ENCODE measurements around the gene PCNT.
"Not testable (repeated sequence)": the region's sequence is repeated elsewhere in the genome, so short reads cannot be mapped to it uniquely, and the experiment has no call there.

The PCNT gene

DNA sequence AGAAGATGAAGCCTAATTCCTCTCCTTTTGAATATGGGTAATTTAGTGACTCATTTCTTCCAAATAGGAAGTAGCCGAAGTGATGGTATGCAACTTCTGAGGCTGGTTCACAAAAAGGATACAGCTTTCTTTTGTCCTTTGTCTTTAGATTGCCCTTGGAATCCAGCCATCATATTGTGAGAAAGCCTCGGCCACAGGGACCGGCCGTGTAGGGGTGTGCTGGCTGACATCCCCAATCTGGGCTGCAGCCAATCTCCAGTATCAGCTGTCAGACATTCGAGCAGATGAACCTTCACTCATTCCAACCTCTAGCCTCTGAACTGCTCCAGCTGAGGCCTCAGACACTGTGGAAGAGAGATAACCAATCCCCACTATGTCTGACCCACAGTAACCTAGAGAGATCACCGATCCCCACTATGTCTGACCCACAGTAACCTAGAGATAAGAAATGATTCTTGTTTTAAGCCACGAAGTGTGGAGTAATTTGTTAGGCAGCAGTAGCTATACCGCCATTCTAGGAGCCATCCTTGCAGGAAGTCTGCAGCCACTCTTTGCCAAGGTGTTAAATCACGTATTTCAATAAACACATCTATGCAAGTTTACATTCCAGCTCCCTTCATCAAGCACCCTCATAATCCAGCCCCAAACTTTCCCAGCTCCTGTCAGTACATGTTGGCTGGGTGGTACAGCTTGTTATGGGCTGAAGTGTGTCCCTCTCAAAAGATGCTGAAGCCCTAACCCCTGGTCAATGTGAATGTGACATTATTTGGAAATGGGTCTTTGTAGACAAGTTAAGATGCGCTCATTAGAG, 131.8 kb downstream of the PCNT start:
- no peaks in the 10 kb centered on the region for H3K9me3 ChIP-seq (replicated peaks; ENCODE audit: low read length)
- peaks cover 40% of the 10 kb centered on the region for H3K4me1 ChIP-seq (ENCODE audit: control insufficient read depth, insufficient read depth, low read length)
- H3K36me3 ChIP-seq (ENCODE audit: insufficient read depth, low read length): no peaks in the 10 kb centered on the region
- H3K9ac ChIP-seq (ENCODE audit: low read depth, low read length): no peak overlapping the region
- no peaks in the 10 kb centered on the region for H3K27me3 ChIP-seq (ENCODE audit: control insufficient read depth, insufficient read depth, low read length)
- H3K4me2 ChIP-seq (ENCODE audit: low read length): peak overlapping the region; percentile 52
- H3K4me3 ChIP-seq (ENCODE audit: low read length): no peak overlapping the region

DNA sequence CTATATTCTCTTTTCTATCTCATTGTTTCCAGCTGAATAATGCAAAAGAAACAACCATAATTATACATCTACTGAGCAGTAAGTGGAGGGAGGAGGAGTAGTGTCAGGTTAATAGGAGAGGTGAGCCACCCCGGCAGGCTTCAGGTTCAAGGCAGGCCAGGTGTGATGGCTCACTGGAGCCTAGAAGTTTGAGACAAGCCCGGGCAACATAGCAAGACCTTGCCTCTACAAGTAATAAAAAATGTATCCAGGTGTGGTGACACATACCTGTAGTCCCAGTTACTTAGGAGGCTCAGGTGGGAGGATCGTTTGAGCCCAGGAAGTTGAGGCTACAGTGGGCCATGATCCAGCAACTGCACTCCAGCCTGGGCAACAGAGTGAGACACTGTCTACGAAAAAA, 132.8 kb downstream of the PCNT start:
- H3K9me3 ChIP-seq (replicated peaks; ENCODE audit: low read length): no peaks in the 10 kb centered on the region
- peaks cover 40% of the 10 kb centered on the region for H3K4me1 ChIP-seq (ENCODE audit: control insufficient read depth, insufficient read depth, low read length)
- no peak overlapping the region for H3K4me3 ChIP-seq (ENCODE audit: low read length)
- H3K27me3 ChIP-seq (ENCODE audit: control insufficient read depth, insufficient read depth, low read length): no peaks in the 10 kb centered on the region
- H3K36me3 ChIP-seq (ENCODE audit: insufficient read depth, low read length): no peaks in the 10 kb centered on the region
- no peak overlapping the region for H3K9ac ChIP-seq (ENCODE audit: low read depth, low read length)
- no peak overlapping the region for H3K4me2 ChIP-seq (ENCODE audit: low read length)

DNA sequence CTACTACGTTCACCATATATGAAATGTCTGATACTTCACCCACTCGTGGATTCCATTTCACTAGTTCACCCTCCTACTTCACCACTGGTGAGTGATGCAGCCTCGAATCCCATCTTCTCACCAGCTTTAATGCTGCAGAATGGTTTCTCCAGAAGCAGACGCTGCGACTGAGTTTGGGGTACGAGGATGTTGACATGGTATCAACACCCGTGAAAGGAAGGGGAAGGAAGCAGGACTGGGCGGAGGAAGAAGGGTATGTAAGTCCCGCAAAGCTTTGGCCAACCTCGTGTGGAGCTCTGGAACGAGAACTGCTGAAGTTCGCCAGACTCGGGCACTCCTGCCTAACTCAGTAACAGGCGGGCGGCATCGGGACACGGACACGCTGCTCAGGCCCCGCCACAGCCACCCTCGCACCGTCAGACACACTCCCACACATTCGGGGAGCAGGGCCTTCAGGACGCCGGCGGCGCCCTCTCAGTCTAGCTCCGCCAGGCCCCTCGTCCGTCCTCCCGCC, 133.9 kb downstream of the PCNT start:
- no peaks in the 10 kb centered on the region for H3K9me3 ChIP-seq (replicated peaks; ENCODE audit: low read length)

DNA sequence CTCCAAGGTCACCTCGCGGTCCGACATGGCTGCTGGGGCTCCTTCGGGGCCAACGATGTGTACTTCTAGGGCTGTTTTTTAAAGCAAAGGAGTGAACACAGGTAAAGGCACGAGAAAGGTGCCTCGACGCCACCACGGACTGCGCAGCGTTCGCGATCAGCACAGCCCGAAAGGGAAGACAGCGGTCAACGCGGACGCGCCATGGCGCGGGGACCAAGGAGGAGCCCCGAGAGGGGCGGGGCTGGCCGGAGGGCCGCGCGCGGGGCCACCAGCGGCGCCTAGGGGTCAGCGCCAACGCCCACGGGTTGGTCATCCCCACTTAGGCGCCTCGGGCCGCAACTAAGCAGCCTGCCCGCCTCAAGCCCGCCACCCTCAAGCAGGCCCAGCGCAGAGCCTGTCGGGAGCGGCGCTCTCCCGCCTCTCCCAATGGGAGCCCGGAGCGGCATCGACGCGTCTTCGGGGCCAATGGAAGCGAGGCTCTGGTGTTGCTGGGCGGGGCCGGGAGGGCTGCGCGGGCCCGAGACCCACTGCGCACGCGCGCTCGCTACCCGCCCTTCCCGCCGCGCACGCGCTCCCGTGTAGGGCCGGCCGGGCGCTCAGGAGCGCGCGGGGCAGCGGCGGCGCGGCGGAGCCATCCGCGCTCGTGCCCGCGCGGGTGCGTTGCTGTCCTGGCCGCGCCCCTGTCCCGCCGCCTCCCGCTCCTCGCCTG, 134.5 kb downstream of the PCNT start, which contains the start of gene DIP2A:
TSS of gene DIP2A (plus strand) at position 577 of the 709 bp plus-strand sequence. CDS start 241 bp downstream, outside the sequence.
- H3K27me3 ChIP-seq (ENCODE audit: control insufficient read depth, insufficient read depth, low read length): no peaks in the 10 kb centered on the region
- no peaks in the 10 kb centered on the region for H3K9me3 ChIP-seq (replicated peaks; ENCODE audit: low read length)
- peak within 1 kb of the TSS; percentile 95 for H3K9ac ChIP-seq (ENCODE audit: low read depth, low read length)
- H3K36me3 ChIP-seq (ENCODE audit: insufficient read depth, low read length): peaks cover 5% of the 10 kb centered on the region
- peak within 1 kb of the TSS; percentile 96 for H3K4me2 ChIP-seq (ENCODE audit: low read length)
- peak within 1 kb of the TSS; percentile 95 for H3K4me3 ChIP-seq (ENCODE audit: low read length)
- peaks cover 43% of the 10 kb centered on the region for H3K4me1 ChIP-seq (ENCODE audit: control insufficient read depth, insufficient read depth, low read length)

More for the DNA sequence above, 133.9 kb downstream of the PCNT start:
- Histone ChIP-seq H3K36me3 (ENCODE audit: insufficient read depth, low read length) (no peaks in the 10 kb centered on the region), H3K4me3 (ENCODE audit: low read length) (peak overlapping the region; percentile 90), H3K4me1 (ENCODE audit: control insufficient read depth, insufficient read depth, low read length) (peaks cover 43% of the 10 kb centered on the region), H3K4me2 (ENCODE audit: low read length) (peak overlapping the region; percentile 96), H3K9ac (ENCODE audit: low read depth, low read length) (peak overlapping the region; percentile 95), H3K27me3 (ENCODE audit: control insufficient read depth, insufficient read depth, low read length) (no peaks in the 10 kb centered on the region)

DNA sequence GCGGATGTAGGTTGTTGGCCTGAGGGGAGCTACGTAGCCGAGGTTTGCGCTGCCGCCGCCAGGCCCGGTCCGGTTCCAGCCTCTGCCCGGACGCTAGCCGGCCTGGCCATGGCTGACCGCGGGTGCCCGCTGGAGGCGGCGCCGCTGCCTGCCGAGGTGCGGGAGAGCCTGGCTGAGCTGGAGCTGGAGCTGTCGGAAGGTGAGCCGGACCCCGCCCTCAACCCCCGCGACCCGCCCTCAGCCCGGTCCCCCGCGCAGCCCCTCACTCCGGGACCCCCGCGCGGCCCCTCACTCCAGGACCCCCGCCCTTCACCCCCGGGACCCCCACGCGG, 135.0 kb downstream of the PCNT start:
- H3K4me1 ChIP-seq (ENCODE audit: control insufficient read depth, insufficient read depth, low read length): peaks cover 41% of the 10 kb centered on the region
- no peaks in the 10 kb centered on the region for H3K9me3 ChIP-seq (replicated peaks; ENCODE audit: low read length)
- H3K9ac ChIP-seq (ENCODE audit: low read depth, low read length): peak overlapping the region; percentile 85
- H3K27me3 ChIP-seq (ENCODE audit: control insufficient read depth, insufficient read depth, low read length): no peaks in the 10 kb centered on the region
- H3K36me3 ChIP-seq (ENCODE audit: insufficient read depth, low read length): peaks cover 5% of the 10 kb centered on the region
- peak overlapping the region; percentile 76 for H3K4me2 ChIP-seq (ENCODE audit: low read length)
- peak overlapping the region; percentile 95 for H3K4me3 ChIP-seq (ENCODE audit: low read length)

DNA sequence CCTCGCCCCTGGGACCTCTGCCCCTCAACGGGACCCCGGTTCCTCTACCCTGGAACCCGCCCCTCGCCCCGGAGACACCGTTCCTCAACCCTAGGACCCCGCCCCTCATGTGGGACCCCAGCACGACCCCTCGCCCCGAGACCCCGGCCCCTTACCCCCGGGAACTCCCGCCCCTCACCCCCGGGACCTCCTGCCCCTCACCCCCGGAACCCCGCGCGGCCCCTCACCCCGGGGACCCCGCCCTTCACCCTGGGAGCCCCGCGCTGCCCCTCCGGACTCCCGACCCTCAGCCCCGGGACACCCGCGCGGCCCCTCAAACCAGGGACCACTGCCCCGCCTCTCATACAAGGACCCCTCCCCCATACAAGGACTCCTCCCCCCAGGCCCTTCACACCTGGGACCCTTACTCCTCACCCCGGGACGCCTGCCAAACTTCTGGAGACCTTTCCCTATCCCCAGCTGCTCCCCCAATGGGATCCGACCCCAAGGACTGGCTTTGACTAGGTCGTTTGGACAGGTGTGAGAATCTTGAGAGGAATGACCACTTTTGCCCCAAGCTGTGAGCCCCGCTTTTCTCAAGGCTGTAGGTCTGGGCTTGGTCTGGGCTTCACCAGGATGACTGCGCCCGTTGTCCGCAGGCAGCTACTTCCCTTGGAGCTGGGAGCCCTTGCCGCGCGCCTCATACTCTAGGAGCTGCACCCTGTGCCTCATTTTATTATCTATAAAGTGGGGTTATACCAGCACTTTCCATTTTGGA, 135.6 kb downstream of the PCNT start:
- H3K9me3 ChIP-seq (replicated peaks; ENCODE audit: low read length): no peaks in the 10 kb centered on the region
- no peaks in the 10 kb centered on the region for H3K27me3 ChIP-seq (ENCODE audit: control insufficient read depth, insufficient read depth, low read length)
- H3K4me1 ChIP-seq (ENCODE audit: control insufficient read depth, insufficient read depth, low read length): peaks cover 36% of the 10 kb centered on the region
- peak overlapping the region; percentile 89 for H3K4me2 ChIP-seq (ENCODE audit: low read length)
- H3K4me3 ChIP-seq (ENCODE audit: low read length): peak overlapping the region; percentile 95
- peaks cover 5% of the 10 kb centered on the region for H3K36me3 ChIP-seq (ENCODE audit: insufficient read depth, low read length)
- peak overlapping the region; percentile 85 for H3K9ac ChIP-seq (ENCODE audit: low read depth, low read length)

DNA sequence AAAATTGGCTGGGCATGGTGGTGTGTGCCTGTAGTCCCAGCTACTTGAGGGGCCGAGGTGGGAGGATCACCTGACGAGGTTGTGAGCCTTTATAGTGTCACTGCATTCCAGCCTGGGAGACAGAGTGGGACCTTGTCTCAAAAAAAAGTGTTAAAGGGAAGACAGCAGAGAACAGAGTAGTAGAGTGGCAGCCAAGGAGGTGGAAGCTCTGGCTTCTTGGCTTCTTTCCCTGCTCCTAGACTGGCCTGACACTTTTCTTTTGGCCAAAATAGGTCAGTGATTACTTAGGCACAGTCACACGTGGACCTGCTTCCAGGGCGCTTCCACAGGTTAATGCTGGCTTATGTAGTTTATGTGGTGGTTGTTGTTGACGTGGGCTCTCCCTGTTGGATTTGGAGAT, 138.0 kb downstream of the PCNT start:
- Histone ChIP-seq H3K27me3 (ENCODE audit: control insufficient read depth, insufficient read depth, low read length) (no peaks in the 10 kb centered on the region), H3K9me3 (replicated peaks; ENCODE audit: low read length) (no peaks in the 10 kb centered on the region), H3K36me3 (ENCODE audit: insufficient read depth, low read length) (peaks cover 5% of the 10 kb centered on the region), H3K9ac (ENCODE audit: low read depth, low read length) (no peak overlapping the region), H3K4me1 (ENCODE audit: control insufficient read depth, insufficient read depth, low read length) (peaks cover 13% of the 10 kb centered on the region), H3K4me2 (ENCODE audit: low read length) (no peak overlapping the region), H3K4me3 (ENCODE audit: low read length) (no peak overlapping the region)

DNA sequence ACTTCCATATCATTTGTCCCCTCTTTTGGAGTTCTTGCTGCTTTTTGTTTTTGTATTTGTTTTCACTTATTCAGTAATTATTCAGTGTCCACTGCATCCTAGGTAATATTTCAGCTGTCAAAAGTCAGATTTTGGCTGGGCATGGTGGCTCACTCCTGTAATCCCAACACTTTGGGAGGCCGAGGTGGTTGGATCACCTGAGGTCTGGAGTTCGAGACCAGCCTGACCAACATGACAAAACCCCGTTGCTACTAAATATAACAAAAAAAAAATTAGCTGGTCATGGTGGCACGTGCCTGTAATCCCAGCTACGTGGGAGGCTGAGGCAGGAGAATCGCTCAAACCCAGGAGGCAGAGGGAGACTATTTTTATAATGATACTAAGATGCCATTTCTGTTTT, 141.2 kb downstream of the PCNT start:
- not testable (repeated sequence) for H3K27me3 ChIP-seq (ENCODE audit: control insufficient read depth, insufficient read depth, low read length); H3K9ac ChIP-seq (ENCODE audit: low read depth, low read length); H3K4me3 ChIP-seq (ENCODE audit: low read length); H3K4me2 ChIP-seq (ENCODE audit: low read length); H3K9me3 ChIP-seq (replicated peaks; ENCODE audit: low read length); H3K4me1 ChIP-seq (ENCODE audit: control insufficient read depth, insufficient read depth, low read length)
- peaks cover 12% of the 10 kb centered on the region for H3K36me3 ChIP-seq (ENCODE audit: insufficient read depth, low read length)

DNA sequence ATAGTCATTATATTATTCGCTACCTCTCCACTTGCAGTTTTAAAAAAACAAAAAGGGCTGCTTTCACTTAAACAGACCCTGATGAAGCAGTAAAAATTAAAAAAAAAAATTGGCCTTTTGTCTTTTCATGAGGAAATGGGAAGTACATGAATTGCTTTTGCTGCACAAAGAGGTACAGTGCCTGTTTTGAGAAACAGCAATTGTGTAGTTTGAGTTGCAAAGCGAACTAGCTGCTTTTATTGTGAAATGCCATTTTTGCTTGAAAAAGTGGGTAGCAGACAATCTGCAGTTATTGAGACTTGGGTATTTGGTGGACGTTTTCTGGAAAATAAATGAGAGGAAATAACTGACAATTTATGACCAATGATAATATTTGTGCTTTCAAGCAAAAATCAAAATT, 141.7 kb downstream of the PCNT start:
- H3K9ac ChIP-seq (ENCODE audit: low read depth, low read length): no peak overlapping the region
- no peaks in the 10 kb centered on the region for H3K27me3 ChIP-seq (ENCODE audit: control insufficient read depth, insufficient read depth, low read length)
- H3K4me3 ChIP-seq (ENCODE audit: low read length): no peak overlapping the region
- H3K9me3 ChIP-seq (replicated peaks; ENCODE audit: low read length): no peaks in the 10 kb centered on the region
- peaks cover 12% of the 10 kb centered on the region for H3K36me3 ChIP-seq (ENCODE audit: insufficient read depth, low read length)
- peaks cover 3% of the 10 kb centered on the region for H3K4me1 ChIP-seq (ENCODE audit: control insufficient read depth, insufficient read depth, low read length)
- H3K4me2 ChIP-seq (ENCODE audit: low read length): no peak overlapping the region

DNA sequence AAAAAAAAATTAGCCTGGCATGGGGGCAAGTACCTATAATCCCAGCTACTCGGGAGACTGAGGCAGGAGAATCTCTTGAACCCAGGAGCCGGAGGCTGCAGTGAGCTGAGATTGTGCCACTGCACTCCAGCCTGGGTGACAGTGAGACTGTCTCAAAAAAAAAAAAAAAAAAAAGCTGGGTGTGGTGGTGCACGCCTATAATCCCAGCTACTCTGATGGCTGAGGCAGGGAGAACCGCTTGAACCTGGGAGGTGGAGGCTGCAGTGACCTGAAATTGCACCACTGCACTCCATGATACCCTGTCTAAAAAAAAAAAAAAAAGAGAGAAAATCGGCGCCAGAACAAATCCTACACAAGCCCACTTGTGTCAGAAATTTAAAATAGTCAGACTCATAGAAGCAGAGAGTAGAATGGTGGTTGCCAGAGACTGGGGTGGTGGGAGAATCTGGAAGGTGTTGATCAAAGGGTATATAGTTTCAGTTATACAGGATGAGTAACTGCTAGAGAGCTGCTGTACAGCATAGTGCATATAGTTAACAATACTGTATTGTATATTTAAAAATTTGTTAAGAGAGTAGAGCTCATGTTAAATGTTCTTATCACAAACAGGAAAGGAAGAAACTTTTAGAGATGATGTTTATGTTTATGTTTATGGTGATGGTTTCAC, 144.3 kb downstream of the PCNT start:
- Histone ChIP-seq H3K4me2 (ENCODE audit: low read length) (no peak overlapping the region), H3K36me3 (ENCODE audit: insufficient read depth, low read length) (peaks cover 9% of the 10 kb centered on the region), H3K9me3 (replicated peaks; ENCODE audit: low read length) (no peaks in the 10 kb centered on the region), H3K4me3 (ENCODE audit: low read length) (no peak overlapping the region), H3K9ac (ENCODE audit: low read depth, low read length) (no peak overlapping the region), H3K4me1 (ENCODE audit: control insufficient read depth, insufficient read depth, low read length) (no peaks in the 10 kb centered on the region), H3K27me3 (ENCODE audit: control insufficient read depth, insufficient read depth, low read length) (no peaks in the 10 kb centered on the region)

DNA sequence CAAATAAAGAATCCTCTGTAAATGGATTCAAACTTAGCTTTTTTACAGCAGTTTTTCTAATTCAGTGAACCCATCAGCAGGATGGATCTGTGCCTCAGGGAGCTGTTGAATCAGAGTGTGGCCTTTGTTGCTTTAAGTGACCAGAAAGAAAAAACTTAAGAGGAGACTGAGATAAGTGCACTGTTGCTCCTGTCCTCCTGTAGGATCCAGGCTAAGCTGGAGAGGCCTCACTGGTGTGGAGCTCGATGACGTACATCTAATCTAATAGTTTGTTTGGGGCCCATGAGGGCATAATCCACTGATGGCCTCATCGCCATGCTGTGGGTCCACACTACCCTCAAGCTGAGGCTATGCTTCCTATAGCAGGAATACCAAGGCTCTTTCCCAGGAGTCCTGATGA, 145.3 kb downstream of the PCNT start:
- H3K4me3 ChIP-seq (ENCODE audit: low read length): no peak overlapping the region
- no peak overlapping the region for H3K4me2 ChIP-seq (ENCODE audit: low read length)
- H3K9me3 ChIP-seq (replicated peaks; ENCODE audit: low read length): no peaks in the 10 kb centered on the region
- H3K9ac ChIP-seq (ENCODE audit: low read depth, low read length): no peak overlapping the region
- peaks cover 6% of the 10 kb centered on the region for H3K4me1 ChIP-seq (ENCODE audit: control insufficient read depth, insufficient read depth, low read length)
- H3K36me3 ChIP-seq (ENCODE audit: insufficient read depth, low read length): peaks cover 7% of the 10 kb centered on the region
- no peaks in the 10 kb centered on the region for H3K27me3 ChIP-seq (ENCODE audit: control insufficient read depth, insufficient read depth, low read length)

Data from skeletal muscle satellite cell (primary cell).